H1 (cell line): ENCODE data around the gene TMEM72. TPM values are rescaled to one million over a fixed set of nuclear protein-coding genes. Genes with fewer than 3 reads are reported as not detected.

Experiments used
- CTCF ChIA-PET: fragments of 300-600 bp; sonication (Branson Sonifier 250); formaldehyde crosslinking; loops from one replicate; lab custom pipeline; 2021; ENCODE audit not compliant: partially characterized antibody; lab: Charles Lee
- POLR2A ChIA-PET: fragments of 300-600 bp; sonication (Branson Sonifier 250); formaldehyde crosslinking; loops from one replicate; lab custom pipeline; 2021; ENCODE audit warnings: inconsistent platforms; ENCODE audit not compliant: partially characterized antibody; lab: Charles Lee
- DNase-seq, 2 experiments: peaks; one replicate each; pipeline versions ENCODE4 v3.0.0 to v3.0.0-alpha.2; 2010 to 2022; ENCODE audit warnings: low spot score in 2 of 2, low read depth in 1 of 2, mixed read lengths in 1 of 2
- FAIRE-seq: peaks from 2 replicates; lab custom pipeline; 2011; peaks lifted over from hg19 to GRCh38; lab: Jason Lieb, UNC
- H2AFZ ChIP-seq: 2 replicates; pipeline ENCODE4 v1.8.1; 2012; ENCODE audit warnings: low read length, inconsistent platforms
- H2AK5ac ChIP-seq: 2 replicates; pipeline ENCODE4 v1.6.1; 2013; ENCODE audit warnings: low read depth, low read length
- H2BK120ac ChIP-seq: replicated peaks from 2 replicates; pipeline ENCODE3; 2013; ENCODE audit warnings: low read depth, low read length, inconsistent platforms
- H2BK12ac ChIP-seq: 2 replicates; pipeline ENCODE4 v1.6.1; 2013; ENCODE audit warnings: low read depth, low read length
- H2BK15ac ChIP-seq: 2 replicates; pipeline ENCODE4 v1.6.1; 2013; ENCODE audit warnings: low read length
- H2BK20ac ChIP-seq: 2 replicates; pipeline ENCODE4 v1.6.1; 2013; ENCODE audit warnings: low read length
- H2BK5ac ChIP-seq: 2 replicates; pipeline ENCODE4 v1.6.1; 2013; ENCODE audit warnings: low read depth, low read length
- H3K14ac ChIP-seq: 2 replicates; pipeline ENCODE4 v1.6.1; 2013; ENCODE audit warnings: inconsistent platforms; ENCODE audit not compliant: insufficient read length
- H3K18ac ChIP-seq: 2 replicates; pipeline ENCODE4 v1.6.1; 2013; ENCODE audit warnings: low read length; ENCODE audit errors: extremely low read depth
- H3K23ac ChIP-seq: 2 replicates; pipeline ENCODE4 v1.6.1; 2013; ENCODE audit warnings: inconsistent platforms; ENCODE audit not compliant: insufficient read length
- H3K23me2 ChIP-seq: 2 replicates; pipeline ENCODE4 v1.6.1; 2013; ENCODE audit warnings: low read depth, low read length
- H3K27ac ChIP-seq: 2 replicates; pipeline ENCODE4 v1.6.1; 2011; ENCODE audit warnings: low read depth, low read length, inconsistent platforms
- H3K27me3 ChIP-seq, 4 experiments: replicated peaks in 1 of 4; 1 replicate in 1 of 4; 2 replicates in 3 of 4; pipeline versions ENCODE4 v1.6.1 to v1.8.1; 2011 to 2013; ENCODE audit warnings: low read length in 3 of 4, mild to moderate bottlenecking in 3 of 4, inconsistent platforms in 2 of 4, mixed read lengths in 2 of 4, moderate library complexity in 1 of 4; ENCODE audit not compliant: control insufficient read depth in 3 of 4, insufficient read depth in 3 of 4; ENCODE audit errors: extremely low read depth in 1 of 4
- H3K36me3 ChIP-seq, 4 experiments: 2 replicates each; pipeline versions ENCODE4 v1.6.1 to v1.8.1; 2011 to 2013; ENCODE audit warnings: mild to moderate bottlenecking in 4 of 4, low read length in 3 of 4, moderate library complexity in 2 of 4, control low read depth in 1 of 4, inconsistent platforms in 1 of 4; ENCODE audit not compliant: insufficient read depth in 4 of 4, control insufficient read depth in 2 of 4
- H3K4ac ChIP-seq: replicated peaks from 2 replicates; pipeline ENCODE3; 2013; ENCODE audit warnings: low read length, low read depth, mixed read lengths, inconsistent platforms; ENCODE audit not compliant: insufficient read length
- H3K4me1 ChIP-seq, 4 experiments: replicated peaks in 1 of 4; 1 replicate in 1 of 4; 2 replicates in 3 of 4; pipeline versions ENCODE4 v1.6.1 to v1.8.1; 2011 to 2013; ENCODE audit warnings: low read length in 3 of 4, inconsistent platforms in 2 of 4, mixed read lengths in 1 of 4; ENCODE audit not compliant: insufficient read depth in 4 of 4, control insufficient read depth in 3 of 4
- H3K4me2 ChIP-seq, 2 experiments: 2 replicates each; pipeline versions ENCODE4 v1.6.1 to v1.8.1; 2011 to 2013; ENCODE audit warnings: low read depth in 2 of 2, low read length in 2 of 2, control low read depth in 1 of 2, inconsistent platforms in 1 of 2, mild to moderate bottlenecking in 1 of 2; ENCODE audit not compliant: insufficient read depth in 1 of 2
- H3K4me3 ChIP-seq, 4 experiments: fragments of 200-600, 300-600 bp in 1 of 4; sonication (generic), shearing (Covaris generic), sonication (Bioruptor Twin) in 1 of 4; 2 replicates each; pipeline versions ENCODE4 v1.5.1 to v1.8.1; 2011 to 2016; ENCODE audit warnings: low read length in 4 of 4, low read depth in 3 of 4, control low read depth in 2 of 4, inconsistent platforms in 2 of 4, mild to moderate bottlenecking in 2 of 4, mixed read lengths in 1 of 4, moderate library complexity in 1 of 4; ENCODE audit not compliant: insufficient read depth in 2 of 4; ENCODE audit errors: extremely low read depth in 1 of 4
- H3K56ac ChIP-seq: replicated peaks from 2 replicates; pipeline ENCODE3; 2013; ENCODE audit warnings: low read depth, mild to moderate bottlenecking, mixed read lengths, low read length, inconsistent platforms; ENCODE audit not compliant: insufficient read length
- H3K79me1 ChIP-seq: 2 replicates; pipeline ENCODE4 v1.6.1; 2013; ENCODE audit warnings: low read depth, low read length, control low read depth
- H3K79me2 ChIP-seq, 2 experiments: 2 replicates each; pipeline versions ENCODE4 v1.6.1 to v1.8.1; 2012 to 2013; ENCODE audit warnings: low read length in 2 of 2, mild to moderate bottlenecking in 2 of 2, inconsistent platforms in 1 of 2; ENCODE audit not compliant: insufficient read depth in 2 of 2, control insufficient read depth in 1 of 2
- H3K9ac ChIP-seq, 4 experiments: replicated peaks in 1 of 4; 1 replicate in 1 of 4; 2 replicates in 3 of 4; pipeline versions ENCODE4 v1.6.1 to v1.8.1; 2011 to 2013; ENCODE audit warnings: low read depth in 3 of 4, low read length in 3 of 4, control low read depth in 2 of 4, mild to moderate bottlenecking in 2 of 4, moderate library complexity in 2 of 4, inconsistent platforms in 1 of 4; ENCODE audit errors: extremely low read depth in 1 of 4
- H3K9me3 ChIP-seq, 2 experiments: 2 replicates each; pipeline versions ENCODE4 v1.6.1 to v1.8.1; 2012 to 2013; ENCODE audit warnings: mild to moderate bottlenecking in 2 of 2, moderate library complexity in 2 of 2, control low read depth in 1 of 2, inconsistent platforms in 1 of 2, low read depth in 1 of 2, low read length in 1 of 2, mixed read lengths in 1 of 2; ENCODE audit not compliant: insufficient read depth in 2 of 2
- H4K20me1 ChIP-seq, 2 experiments: replicated peaks in 1 of 2; 2 replicates each; pipeline versions ENCODE3 to v1.8.1; 2011 to 2013; ENCODE audit warnings: inconsistent platforms in 2 of 2, low read length in 2 of 2, mild to moderate bottlenecking in 1 of 2; ENCODE audit not compliant: insufficient read depth in 2 of 2, control insufficient read depth in 1 of 2
- H4K5ac ChIP-seq: 2 replicates; pipeline ENCODE4 v1.6.1; 2013; ENCODE audit warnings: low read length, low read depth, mixed read lengths, inconsistent platforms; ENCODE audit not compliant: insufficient read length
- H4K8ac ChIP-seq: 2 replicates; pipeline ENCODE4 v1.8.0; 2013; ENCODE audit warnings: mild to moderate bottlenecking, moderate library complexity, low read length, inconsistent platforms; ENCODE audit not compliant: insufficient read depth; ENCODE audit errors: extremely low read depth
- H4K91ac ChIP-seq: replicated peaks from 2 replicates; pipeline ENCODE3; 2013; ENCODE audit warnings: low read length, mixed read lengths, inconsistent platforms; ENCODE audit not compliant: insufficient read length
- CBX8 ChIP-seq: fragments of 300-800, 300-1000 bp; sonication (generic); IDR thresholded peaks from 2 replicates; pipeline ENCODE4 v1.7.1; 2016; ENCODE audit warnings: low read depth, low read length, borderline replicate concordance
- SP2 ChIP-seq: IDR thresholded peaks from 2 replicates; pipeline ENCODE4 v1.6.1; 2012; ENCODE audit warnings: mild to moderate bottlenecking, low read length, inconsistent platforms
- whole genome bisulfite sequencing, 2 experiments: shearing (Covaris generic) in 1 of 2; methylation state at CpG; one replicate each; pipeline versions ENCODE4 v1.1.6 to v1.1.7; 2013 to 2015; ENCODE audit warnings: low lambda C conversion rate in 2 of 2, mixed read lengths in 2 of 2, inconsistent platforms in 1 of 2, low coverage in 1 of 2, missing lambda C conversion rate in 1 of 2; ENCODE audit not compliant: insufficient replicate concordance in 2 of 2, insufficient coverage in 1 of 2, insufficient read length in 1 of 2; ENCODE audit errors: extremely low coverage in 1 of 2, missing lambda C conversion rate in 1 of 2; 5-methylcytosine and 5-hydroxymethylcytosine counted together
- polyA plus RNA-seq, 7 experiments: library from polyadenylated mRNA; depleted of rRNA in 3 of 7; stranded (reverse) in 5 of 7; unstranded in 2 of 7; fragments of >200 nt in 5 of 7; fragments of 200-250 nt in 2 of 7; gene quantifications; 1 replicate in 5 of 7; 2 replicates in 1 of 7; 4 replicates in 1 of 7; pipeline versions ENCODE4 v1.2.1 to v1.2.3, GENCODE V29; 2011 to 2013; ENCODE audit warnings: missing spikeins in 2 of 7, mixed read lengths in 2 of 7
- total RNA-seq: library from RNA; stranded (reverse); fragmentation: NEBNext Ultra II Directional; extraction: Animal tissue kit (Norgen Biotek cat#: 25700); gene quantifications from 2 replicates; pipeline ENCODE4 v1.2.1, GENCODE V29; 2021

TMEM72 gene
- total and polyA plus RNA-seq, 2 of the 8 experiments (the other 6 are each of a cell fraction or from before 2014, with no cell fraction given): not detected

GRCh38 chr10:44935966-44936295 is 24.8 kb downstream of the TMEM72 start:
- Histone ChIP-seq H4K8ac (no peak overlapping the region), H2BK120ac (no peak overlapping the region), H3K4ac (no peak overlapping the region), H3K9me3 (no peaks in the 10 kb centered on the region), H3K27me3 (no peaks in the 10 kb centered on the region; a peak in 1 of 7 replicates), H2AK5ac (0 out of 2 replicates have a peak overlapping the region, but pooled peaks have one; percentile 39), H2BK20ac (no peak overlapping the region), H3K23ac (no peak overlapping the region), H4K5ac (no peak overlapping the region), H3K23me2 (no peaks in the 10 kb centered on the region), H2BK5ac (no peak overlapping the region), H3K4me2 (no peak overlapping the region), H2AFZ (no peak overlapping the region), H3K79me1 (no peaks in the 10 kb centered on the region), H3K79me2 (no peaks in the 10 kb centered on the region), H3K4me1 (peaks cover 0 to 5% (median under 1%) of the 10 kb centered on the region in 4 experiments; a peak in 2 of 7 replicates), H3K4me3 (no peak overlapping the region), H3K18ac (no peak overlapping the region), H2BK15ac (no peak overlapping the region), H3K27ac (no peak overlapping the region), H3K56ac (no peak overlapping the region), H2BK12ac (no peak overlapping the region), H4K91ac (no peak overlapping the region), H3K9ac (no peak overlapping the region), H3K36me3 (no peaks in the 10 kb centered on the region), H4K20me1 (no peaks in the 10 kb centered on the region), H3K14ac (no peak overlapping the region)
- ChIA-PET CTCF (interaction anchor here (1.0 to 10.3 kb wide), 7 partner anchors 13 to 70 kb away, joined by 3 to 119 read pairs (median 41); partner anchors contain the start of gene DEPP1), POLR2A (interaction anchor here (0.9 to 1.9 kb wide), 3 partner anchors 10 to 211 kb away, joined by 3 to 5 read pairs (median 3); partner anchors contain the start of gene DEPP1)
- DNase-seq: no peak
- TF ChIP-seq CBX8 (no peak), SP2 (no peak)
- 62% methylated on average over 3 of the region's 3 CpGs; no CpG with 5 or more reads in 1 of the 2 experiments for WGBS, 2 experiments
- FAIRE-seq: no peak
